HL-60 (cell line): Measurements from ENCODE around the gene FMO4.
"Not testable (repeated sequence)": the region's sequence is repeated elsewhere in the genome, so short reads cannot be mapped to it uniquely, and the experiment has no call there.

Source experiments
- DNase-seq, 2 experiments: peaks; one replicate each; pipeline ENCODE4 v3.0.0-alpha.2; 2010 to 2020; ENCODE audit warnings: low read depth in 1 of 2, low spot score in 1 of 2
- H3K27ac ChIP-seq: fragments of 250-450 bp; sonication (Bioruptor Pico); replicated peaks from 2 replicates; pipeline ENCODE4 v1.5.1; 2020; ENCODE audit warnings: mild to moderate bottlenecking, moderate library complexity
- H3K27me3 ChIP-seq: fragments of 250-450 bp; sonication (Bioruptor Pico); 2 replicates; pipeline ENCODE4 v1.5.1; 2021; ENCODE audit warnings: mild to moderate bottlenecking, moderate library complexity; ENCODE audit not compliant: insufficient read depth, poor library complexity, severe bottlenecking
- H3K4me3 ChIP-seq: replicated peaks from 2 replicates; pipeline ENCODE4 v1.5.1; 2011; ENCODE audit warnings: mild to moderate bottlenecking, control low read depth, low read length; ENCODE audit not compliant: insufficient read depth
- GABPA ChIP-seq: IDR thresholded peaks from 2 replicates; pipeline ENCODE4 v1.6.1; 2012; ENCODE audit warnings: low read depth
- POLR2AphosphoS5 ChIP-seq: IDR thresholded peaks from 2 replicates; pipeline ENCODE4 v1.6.1; 2012; ENCODE audit warnings: low read depth
- SPI1 ChIP-seq: IDR thresholded peaks from 2 replicates; pipeline ENCODE4 v1.6.1; 2012; ENCODE audit warnings: low read depth, mild to moderate bottlenecking, borderline replicate concordance
- TF ChIP-seq, protein P1 (sequence below): IDR thresholded peaks from 2 replicates; pipeline ENCODE4 v1.6.1; 2012; ENCODE audit warnings: low read depth; ENCODE audit not compliant: insufficient replicate concordance
- TF ChIP-seq, protein P2 (sequence below): IDR thresholded peaks from one replicate; pipeline ENCODE4 v1.5.1; 2011; ENCODE audit warnings: low read length, control low read depth, inconsistent platforms; ENCODE audit not compliant: insufficient read depth

The FMO4 gene

DNA sequence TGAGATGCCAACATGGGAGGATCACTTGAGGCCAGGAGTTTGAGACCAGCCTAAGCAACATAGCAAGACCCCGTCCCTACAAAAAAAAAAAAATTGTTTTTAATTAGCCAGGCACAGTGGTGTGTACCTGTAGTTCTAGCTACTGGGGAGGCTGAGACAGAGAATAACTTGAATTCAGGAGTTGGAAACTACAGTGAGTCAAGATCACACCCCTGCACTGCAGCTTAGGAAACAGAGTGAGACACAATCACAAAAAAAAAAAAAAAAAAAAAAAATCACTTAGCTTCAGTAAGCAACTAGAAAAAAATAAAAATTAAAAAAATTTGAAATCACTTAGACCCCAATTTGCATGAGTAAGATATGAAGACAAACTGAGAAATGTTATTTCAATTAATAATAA, 53.5 kb downstream of the FMO4 start:
- DNase-seq = no peak
- Histone ChIP-seq H3K4me3 (no peak overlapping the region), H3K27me3 (no peaks in the 10 kb centered on the region), H3K27ac (no peak overlapping the region)
- TF ChIP-seq SPI1 (no peak), GABPA (no peak), POLR2AphosphoS5 (no peak)
- TF ChIP-seq, protein P1, sequence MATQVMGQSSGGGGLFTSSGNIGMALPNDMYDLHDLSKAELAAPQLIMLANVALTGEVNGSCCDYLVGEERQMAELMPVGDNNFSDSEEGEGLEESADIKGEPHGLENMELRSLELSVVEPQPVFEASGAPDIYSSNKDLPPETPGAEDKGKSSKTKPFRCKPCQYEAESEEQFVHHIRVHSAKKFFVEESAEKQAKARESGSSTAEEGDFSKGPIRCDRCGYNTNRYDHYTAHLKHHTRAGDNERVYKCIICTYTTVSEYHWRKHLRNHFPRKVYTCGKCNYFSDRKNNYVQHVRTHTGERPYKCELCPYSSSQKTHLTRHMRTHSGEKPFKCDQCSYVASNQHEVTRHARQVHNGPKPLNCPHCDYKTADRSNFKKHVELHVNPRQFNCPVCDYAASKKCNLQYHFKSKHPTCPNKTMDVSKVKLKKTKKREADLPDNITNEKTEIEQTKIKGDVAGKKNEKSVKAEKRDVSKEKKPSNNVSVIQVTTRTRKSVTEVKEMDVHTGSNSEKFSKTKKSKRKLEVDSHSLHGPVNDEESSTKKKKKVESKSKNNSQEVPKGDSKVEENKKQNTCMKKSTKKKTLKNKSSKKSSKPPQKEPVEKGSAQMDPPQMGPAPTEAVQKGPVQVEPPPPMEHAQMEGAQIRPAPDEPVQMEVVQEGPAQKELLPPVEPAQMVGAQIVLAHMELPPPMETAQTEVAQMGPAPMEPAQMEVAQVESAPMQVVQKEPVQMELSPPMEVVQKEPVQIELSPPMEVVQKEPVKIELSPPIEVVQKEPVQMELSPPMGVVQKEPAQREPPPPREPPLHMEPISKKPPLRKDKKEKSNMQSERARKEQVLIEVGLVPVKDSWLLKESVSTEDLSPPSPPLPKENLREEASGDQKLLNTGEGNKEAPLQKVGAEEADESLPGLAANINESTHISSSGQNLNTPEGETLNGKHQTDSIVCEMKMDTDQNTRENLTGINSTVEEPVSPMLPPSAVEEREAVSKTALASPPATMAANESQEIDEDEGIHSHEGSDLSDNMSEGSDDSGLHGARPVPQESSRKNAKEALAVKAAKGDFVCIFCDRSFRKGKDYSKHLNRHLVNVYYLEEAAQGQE = no peak
- TF ChIP-seq, protein P2, sequence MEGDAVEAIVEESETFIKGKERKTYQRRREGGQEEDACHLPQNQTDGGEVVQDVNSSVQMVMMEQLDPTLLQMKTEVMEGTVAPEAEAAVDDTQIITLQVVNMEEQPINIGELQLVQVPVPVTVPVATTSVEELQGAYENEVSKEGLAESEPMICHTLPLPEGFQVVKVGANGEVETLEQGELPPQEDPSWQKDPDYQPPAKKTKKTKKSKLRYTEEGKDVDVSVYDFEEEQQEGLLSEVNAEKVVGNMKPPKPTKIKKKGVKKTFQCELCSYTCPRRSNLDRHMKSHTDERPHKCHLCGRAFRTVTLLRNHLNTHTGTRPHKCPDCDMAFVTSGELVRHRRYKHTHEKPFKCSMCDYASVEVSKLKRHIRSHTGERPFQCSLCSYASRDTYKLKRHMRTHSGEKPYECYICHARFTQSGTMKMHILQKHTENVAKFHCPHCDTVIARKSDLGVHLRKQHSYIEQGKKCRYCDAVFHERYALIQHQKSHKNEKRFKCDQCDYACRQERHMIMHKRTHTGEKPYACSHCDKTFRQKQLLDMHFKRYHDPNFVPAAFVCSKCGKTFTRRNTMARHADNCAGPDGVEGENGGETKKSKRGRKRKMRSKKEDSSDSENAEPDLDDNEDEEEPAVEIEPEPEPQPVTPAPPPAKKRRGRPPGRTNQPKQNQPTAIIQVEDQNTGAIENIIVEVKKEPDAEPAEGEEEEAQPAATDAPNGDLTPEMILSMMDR = no peak

DNA sequence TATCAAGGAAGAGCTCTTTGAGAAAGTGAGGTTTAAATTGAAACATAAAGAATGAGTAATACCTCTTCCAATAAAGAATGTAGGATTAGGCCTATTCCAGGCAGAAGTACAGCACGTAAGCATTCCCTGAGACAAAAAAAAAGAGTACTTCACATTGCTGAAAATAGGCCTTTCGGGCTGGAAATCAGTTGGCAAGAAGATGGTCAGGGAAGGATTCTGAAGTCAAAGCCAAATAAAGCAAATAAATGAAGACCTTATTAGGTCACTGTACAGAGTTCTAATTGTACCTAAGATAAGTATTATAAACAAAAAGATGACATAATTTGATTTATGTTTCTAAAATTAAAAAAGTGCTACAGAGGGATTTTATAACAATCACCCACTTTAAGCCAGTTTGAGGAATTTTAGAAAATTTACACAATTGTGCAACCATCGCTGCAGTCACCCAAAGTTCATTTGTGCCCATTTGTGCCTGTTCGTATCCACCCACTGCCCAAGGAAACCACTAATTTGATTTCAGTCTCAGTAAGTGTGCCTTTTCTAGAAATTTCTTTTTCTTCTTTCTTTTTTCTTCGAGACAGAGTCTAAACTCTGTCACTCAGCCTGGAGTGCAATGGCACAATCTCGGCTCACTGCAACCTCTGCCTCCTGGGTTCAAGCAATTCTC, 58.6 kb downstream of the FMO4 start:
- no peak for DNase-seq
- no peak overlapping the region for H3K4me3 ChIP-seq
- TF ChIP-seq, protein P2 = no peak
- TF ChIP-seq GABPA (no peak), POLR2AphosphoS5 (no peak), SPI1 (no peak)
- TF ChIP-seq, protein P1 = no peak
- no peak overlapping the region for H3K27ac ChIP-seq
- H3K27me3 ChIP-seq = no peaks in the 10 kb centered on the region

DNA sequence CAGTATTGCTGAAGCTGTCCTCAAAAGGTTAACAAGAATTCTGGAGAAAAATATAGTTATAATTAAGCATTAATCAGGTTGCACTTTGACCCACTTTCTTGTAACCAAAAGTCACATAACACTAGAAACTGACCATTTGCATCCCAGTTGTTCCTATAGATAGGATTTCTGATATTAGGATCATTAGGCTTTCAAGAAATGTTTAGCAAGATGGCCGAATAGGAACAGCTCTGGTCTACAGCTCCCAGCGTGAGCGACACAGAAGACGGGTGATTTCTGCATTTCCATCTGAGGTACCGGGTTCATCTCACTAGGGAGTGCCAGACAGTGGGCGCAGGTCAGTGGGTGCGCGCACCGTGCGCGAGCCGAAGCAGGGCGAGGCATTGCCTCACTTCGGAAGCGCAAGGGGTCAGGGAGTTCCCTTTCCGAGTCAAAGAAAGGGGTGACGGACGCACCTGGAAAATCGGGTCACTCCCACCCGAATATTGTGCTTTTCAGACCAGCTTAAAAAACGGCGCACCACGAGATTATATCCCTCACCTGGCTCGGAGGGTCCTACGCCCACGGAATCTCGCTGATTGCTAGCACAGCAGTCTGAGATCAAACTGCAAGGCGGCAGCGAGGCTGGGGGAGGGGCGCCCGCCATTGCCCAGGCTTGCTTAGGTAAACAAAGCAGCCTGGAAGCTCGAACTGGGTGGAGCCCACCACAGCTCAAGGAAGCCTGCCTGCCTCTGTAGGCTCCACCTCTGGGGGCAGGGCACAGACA, 59.6 kb downstream of the FMO4 start:
- H3K27ac ChIP-seq, DNase-seq, H3K4me3 ChIP-seq, H3K27me3 ChIP-seq: not testable (repeated sequence)

DNA sequence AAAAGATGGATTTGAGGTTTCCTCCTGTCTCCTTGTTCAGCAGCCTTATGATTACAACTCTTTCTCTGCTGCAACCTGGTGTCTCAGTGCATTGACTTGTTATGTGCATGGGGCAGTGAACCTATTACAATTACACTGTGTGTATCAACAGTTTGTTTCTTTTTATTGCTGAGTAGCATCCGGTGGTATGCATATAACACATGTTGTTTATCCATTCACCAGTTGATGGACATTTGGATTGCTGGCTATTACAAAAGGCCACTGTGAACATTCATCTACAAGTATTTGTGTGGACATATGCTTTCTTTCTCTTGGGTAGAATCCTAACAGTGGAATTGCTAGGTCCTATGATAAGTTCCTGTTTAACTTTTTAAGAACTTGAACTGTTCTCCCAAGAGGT, 65.9 kb downstream of the FMO4 start:
- Histone ChIP-seq H3K27ac (no peak overlapping the region), H3K27me3 (no peaks in the 10 kb centered on the region), H3K4me3 (no peak overlapping the region)
- no peak for DNase-seq
- TF ChIP-seq POLR2AphosphoS5 (no peak), SPI1 (no peak), GABPA (no peak)
- TF ChIP-seq, protein P1 = no peak
- TF ChIP-seq, protein P2 = no peak
